ENCODE results near the gene CDH4. TPM values are rescaled to one million over a fixed set of nuclear protein-coding genes. Genes with fewer than 3 reads are reported as not detected.

The CDH4 gene
- total RNA-seq, 1 experiment from 2014 or later, result 5.3 TPM

GRCh38 chr20:61458146-61458746, 206.2 kb downstream of the CDH4 start (continued):
- TF ChIP-seq ARID4B (CRISPR knock-in tag; IDR thresholded peaks at IDR 0.05; ENCODE audit: borderline replicate concordance) (no peak), SMAD4 (CRISPR knock-in tag; IDR thresholded peaks at IDR 0.05) (no peak), FOXK1 (CRISPR knock-in tag; IDR thresholded peaks at IDR 0.05) (no peak), CREM (CRISPR knock-in tag; IDR thresholded peaks at IDR 0.05) (no peak), TEAD1 (CRISPR knock-in tag; IDR thresholded peaks at IDR 0.05) (no peak), ZNF317 (CRISPR knock-in tag; IDR thresholded peaks at IDR 0.05; ENCODE audit: borderline replicate concordance, low read depth) (no peak)
- TF ChIP-seq, protein P1, sequence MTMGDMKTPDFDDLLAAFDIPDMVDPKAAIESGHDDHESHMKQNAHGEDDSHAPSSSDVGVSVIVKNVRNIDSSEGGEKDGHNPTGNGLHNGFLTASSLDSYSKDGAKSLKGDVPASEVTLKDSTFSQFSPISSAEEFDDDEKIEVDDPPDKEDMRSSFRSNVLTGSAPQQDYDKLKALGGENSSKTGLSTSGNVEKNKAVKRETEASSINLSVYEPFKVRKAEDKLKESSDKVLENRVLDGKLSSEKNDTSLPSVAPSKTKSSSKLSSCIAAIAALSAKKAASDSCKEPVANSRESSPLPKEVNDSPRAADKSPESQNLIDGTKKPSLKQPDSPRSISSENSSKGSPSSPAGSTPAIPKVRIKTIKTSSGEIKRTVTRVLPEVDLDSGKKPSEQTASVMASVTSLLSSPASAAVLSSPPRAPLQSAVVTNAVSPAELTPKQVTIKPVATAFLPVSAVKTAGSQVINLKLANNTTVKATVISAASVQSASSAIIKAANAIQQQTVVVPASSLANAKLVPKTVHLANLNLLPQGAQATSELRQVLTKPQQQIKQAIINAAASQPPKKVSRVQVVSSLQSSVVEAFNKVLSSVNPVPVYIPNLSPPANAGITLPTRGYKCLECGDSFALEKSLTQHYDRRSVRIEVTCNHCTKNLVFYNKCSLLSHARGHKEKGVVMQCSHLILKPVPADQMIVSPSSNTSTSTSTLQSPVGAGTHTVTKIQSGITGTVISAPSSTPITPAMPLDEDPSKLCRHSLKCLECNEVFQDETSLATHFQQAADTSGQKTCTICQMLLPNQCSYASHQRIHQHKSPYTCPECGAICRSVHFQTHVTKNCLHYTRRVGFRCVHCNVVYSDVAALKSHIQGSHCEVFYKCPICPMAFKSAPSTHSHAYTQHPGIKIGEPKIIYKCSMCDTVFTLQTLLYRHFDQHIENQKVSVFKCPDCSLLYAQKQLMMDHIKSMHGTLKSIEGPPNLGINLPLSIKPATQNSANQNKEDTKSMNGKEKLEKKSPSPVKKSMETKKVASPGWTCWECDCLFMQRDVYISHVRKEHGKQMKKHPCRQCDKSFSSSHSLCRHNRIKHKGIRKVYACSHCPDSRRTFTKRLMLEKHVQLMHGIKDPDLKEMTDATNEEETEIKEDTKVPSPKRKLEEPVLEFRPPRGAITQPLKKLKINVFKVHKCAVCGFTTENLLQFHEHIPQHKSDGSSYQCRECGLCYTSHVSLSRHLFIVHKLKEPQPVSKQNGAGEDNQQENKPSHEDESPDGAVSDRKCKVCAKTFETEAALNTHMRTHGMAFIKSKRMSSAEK (CRISPR knock-in tag; IDR thresholded peaks at IDR 0.05; ENCODE audit: borderline replicate concordance), result no peak

DNA sequence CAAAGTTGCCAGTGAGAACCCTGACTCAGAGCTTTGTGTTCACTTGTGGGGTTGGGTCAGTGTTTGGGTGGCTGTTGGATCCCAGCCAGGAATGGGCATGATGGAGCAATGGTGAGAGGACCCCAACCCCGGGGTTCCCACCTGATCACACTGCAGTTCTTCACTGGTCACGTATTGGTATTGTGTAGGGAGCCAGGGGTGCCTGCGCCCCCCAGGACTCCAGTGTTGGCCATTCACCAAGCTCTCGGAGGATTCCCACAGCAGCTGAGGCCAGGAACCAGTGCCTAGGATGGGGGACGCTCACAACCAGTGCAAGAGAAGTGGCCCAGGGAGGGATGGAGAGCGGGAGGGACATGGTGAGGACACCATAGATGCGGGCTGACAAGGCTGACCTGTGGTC, 207.2 kb downstream of the CDH4 start:
- peaks cover 33% of the 10 kb centered on the region for H3K27me3 Mint-ChIP-seq (ENCODE audit: low read depth)
- peaks cover 9% of the 10 kb centered on the region for H3K4me1 Mint-ChIP-seq
- DNase-seq (ENCODE audit: low spot score) (no peak), ATAC-seq (no peak)
- TF ChIP-seq GABPB1 (CRISPR knock-in tag; IDR thresholded peaks at IDR 0.05) (no peak), ZBTB21 (CRISPR knock-in tag; IDR thresholded peaks at IDR 0.05; ENCODE audit: borderline replicate concordance) (no peak), ZBTB43 (CRISPR knock-in tag; IDR thresholded peaks at IDR 0.05) (no peak), ZNF219 (CRISPR knock-in tag; IDR thresholded peaks at IDR 0.05; ENCODE audit: borderline replicate concordance) (no peak), SOX15 (CRISPR knock-in tag; IDR thresholded peaks at IDR 0.05) (no peak), NFATC4 (CRISPR knock-in tag; IDR thresholded peaks at IDR 0.05) (no peak), JUN (CRISPR knock-in tag; IDR thresholded peaks at IDR 0.05) (no peak), ZNF281 (CRISPR knock-in tag; IDR thresholded peaks at IDR 0.05) (no peak), ZNF416 (CRISPR knock-in tag; IDR thresholded peaks at IDR 0.05) (no peak)
- TF ChIP-seq, protein P2, sequence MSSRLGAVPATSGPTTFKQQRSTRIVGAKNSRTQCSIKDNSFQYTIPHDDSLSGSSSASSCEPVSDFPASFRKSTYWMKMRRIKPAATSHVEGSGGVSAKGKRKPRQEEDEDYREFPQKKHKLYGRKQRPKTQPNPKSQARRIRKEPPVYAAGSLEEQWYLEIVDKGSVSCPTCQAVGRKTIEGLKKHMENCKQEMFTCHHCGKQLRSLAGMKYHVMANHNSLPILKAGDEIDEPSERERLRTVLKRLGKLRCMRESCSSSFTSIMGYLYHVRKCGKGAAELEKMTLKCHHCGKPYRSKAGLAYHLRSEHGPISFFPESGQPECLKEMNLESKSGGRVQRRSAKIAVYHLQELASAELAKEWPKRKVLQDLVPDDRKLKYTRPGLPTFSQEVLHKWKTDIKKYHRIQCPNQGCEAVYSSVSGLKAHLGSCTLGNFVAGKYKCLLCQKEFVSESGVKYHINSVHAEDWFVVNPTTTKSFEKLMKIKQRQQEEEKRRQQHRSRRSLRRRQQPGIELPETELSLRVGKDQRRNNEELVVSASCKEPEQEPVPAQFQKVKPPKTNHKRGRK (CRISPR knock-in tag; IDR thresholded peaks at IDR 0.05; ENCODE audit: borderline replicate concordance), result no peak
- H3K4me3 Mint-ChIP-seq, result no peak overlapping the region
- H3K27ac Mint-ChIP-seq, result no peak overlapping the region
- peaks cover 32% of the 10 kb centered on the region for H3K9me3 Mint-ChIP-seq
- CTCF ChIA-PET, result interaction anchor here (1.2 kb wide), 1 partner anchor 61 kb away, joined by 5 read pairs; no protein-coding TSS in a partner anchor
- H3K36me3 Mint-ChIP-seq, result peaks cover 17% of the 10 kb centered on the region
- POLR2A ChIA-PET, result interaction anchor here (0.6 kb wide), 1 partner anchor 554 kb away, joined by 3 read pairs; no protein-coding TSS in a partner anchor
